Aorta (tissue), 5 donors: ENCODE results near the gene S100A2. TPM values are rescaled to one million over a fixed set of nuclear protein-coding genes. Genes with fewer than 3 reads are reported as not detected.
A peak's percentile ranks its signal among the peaks of the same experiment; 100 is the strongest.

Source experiments
- ATAC-seq: fragments of 200-7000 bp; cut with Tn5 transposase; one replicate; pipeline ENCODE4 v1.9.1; 2022; ENCODE audit warnings: moderate library complexity; ENCODE audit not compliant: low FRiP score
- DNase-seq, 2 donors: peaks; one replicate each; pipeline ENCODE4 v3.0.0-alpha.2; 2020
- H3K27ac ChIP-seq, 2 donors: one replicate each; pipeline ENCODE4 v1.5.1; 2013; ENCODE audit warnings: low read length in 2 of 2, mild to moderate bottlenecking in 2 of 2, moderate library complexity in 2 of 2, control low read depth in 1 of 2, inconsistent platforms in 1 of 2, low read depth in 1 of 2
- H3K27me3 ChIP-seq, 2 donors: one replicate each; pipeline ENCODE4 v1.6.1; 2013; ENCODE audit warnings: control low read depth in 1 of 2, low read length in 1 of 2, mild to moderate bottlenecking in 1 of 2, moderate library complexity in 1 of 2; ENCODE audit not compliant: insufficient read depth in 2 of 2, control insufficient read depth in 1 of 2
- H3K36me3 ChIP-seq, 2 donors: one replicate each; pipeline ENCODE4 v1.6.1; 2013; ENCODE audit warnings: control low read depth in 1 of 2, low read length in 1 of 2, mild to moderate bottlenecking in 1 of 2; ENCODE audit not compliant: insufficient read depth in 2 of 2, control insufficient read depth in 1 of 2
- H3K4me1 ChIP-seq, 2 donors: one replicate each; pipeline ENCODE4 v1.6.1; 2013; ENCODE audit warnings: low read length in 2 of 2, control low read depth in 1 of 2, mild to moderate bottlenecking in 1 of 2, moderate library complexity in 1 of 2; ENCODE audit not compliant: insufficient read depth in 2 of 2, control insufficient read depth in 1 of 2
- H3K4me3 ChIP-seq, 2 donors: one replicate each; pipeline ENCODE4 v1.5.1; 2013; ENCODE audit warnings: low read length in 2 of 2, control low read depth in 1 of 2, mild to moderate bottlenecking in 1 of 2
- H3K9me3 ChIP-seq: one replicate; pipeline ENCODE4 v1.6.1; 2013; ENCODE audit warnings: mild to moderate bottlenecking, low read length; ENCODE audit not compliant: control insufficient read depth
- WGBS, 2 donors: extraction: QIAGEN DNeasy Blood & Tissue Kit; methylation state at CpG; one replicate each; pipeline ENCODE4 v1.1.7; 2013; 5-methylcytosine and 5-hydroxymethylcytosine counted together
- intact Hi-C, 2 donors: fragments of 100-400 bp; cut with DNase I; formaldehyde crosslinking; loops; one replicate each; pipeline versions ENCODE4 v1.14.2 to v1.15.0; 2022
- polyA plus RNA-seq, 2 donors: library from polyadenylated mRNA; stranded (reverse); fragments of 200-250 nt; gene quantifications; one replicate each; pipeline ENCODE4 v1.2.3, GENCODE V29; 2013
- total RNA-seq, 2 donors: library from RNA; stranded (reverse); fragmentation: NEBNext Ultra II Directional; extraction: Animal tissue kit (Norgen Biotek cat#: 25700); gene quantifications; one replicate each; pipeline ENCODE4 v1.2.1, GENCODE V29; 2021
- donor health status: healthy with polysubstance abuse.
- donor health status: Bipolar disorder and iron deficiency.
- donor health status: DM: no; HTN: no; CAD: no.
- donor health status: DM: no; HTN: no; CAD: no.
- donor health status: DM: yes; HTN: yes; CAD: no.

The S100A2 gene
- total and polyA plus RNA-seq, 4 donors, result 1.8 to 6.4 (median 2.0) TPM

DNA sequence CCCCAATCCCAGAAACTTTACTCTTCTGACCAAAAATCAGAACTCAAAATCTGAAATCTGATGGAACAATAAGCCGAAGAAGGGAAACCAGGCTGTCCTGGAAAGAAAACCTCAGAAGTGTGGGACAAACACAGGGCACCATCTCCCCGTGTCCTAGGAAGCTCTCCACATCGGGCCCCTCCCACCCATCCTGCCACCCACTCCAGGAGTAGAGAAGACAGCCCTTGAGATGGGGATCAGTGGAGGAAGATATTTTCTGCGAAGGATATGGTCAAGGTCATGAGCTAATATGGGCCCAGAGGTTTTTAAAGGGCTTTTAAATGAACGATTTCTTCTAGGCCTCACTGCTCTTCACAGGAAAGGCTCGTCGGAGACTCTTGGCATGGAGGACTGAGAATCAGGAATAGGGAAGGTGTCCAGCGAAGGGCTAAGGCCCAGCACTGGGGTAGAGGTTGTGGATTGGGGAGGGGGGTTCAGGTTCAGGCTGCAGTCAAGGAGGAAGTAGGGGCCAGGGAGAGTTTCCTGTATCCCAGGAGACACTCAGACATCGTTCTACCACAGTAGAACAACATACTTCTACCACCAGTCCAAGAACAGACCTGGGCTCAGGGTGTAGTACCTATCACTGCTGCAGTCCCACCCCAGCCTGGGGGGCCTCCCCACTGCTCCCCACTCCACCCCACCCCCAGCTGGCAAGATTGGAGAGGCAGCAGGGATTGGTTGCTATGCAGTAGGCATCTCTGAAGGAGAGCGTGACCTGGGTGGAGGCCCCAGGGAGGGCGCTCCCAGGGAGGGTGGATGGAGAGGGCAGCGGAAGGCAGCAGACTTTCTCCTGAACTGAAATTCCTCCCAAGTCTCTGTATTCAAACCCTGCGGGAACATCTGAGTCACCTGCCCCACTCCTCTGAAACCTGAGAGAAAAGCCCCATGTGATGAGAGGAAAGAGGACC, 23.7 kb downstream of the S100A2 start:
- DNase-seq (no peak), ATAC-seq (no peak)
- intact Hi-C loops, result no loop called here
- peak overlapping the region; percentile 35 to 55 for H3K27ac ChIP-seq
- H3K4me3 ChIP-seq, result no peak overlapping the region
- no peaks in the 10 kb centered on the region for H3K27me3 ChIP-seq
- no peaks in the 10 kb centered on the region for H3K9me3 ChIP-seq
- H3K4me1 ChIP-seq, result no peaks in the 10 kb centered on the region
- 55% methylated on average over 13 of the region's 13 CpGs for WGBS, 2 donors
- peaks cover 0 to 4% of the 10 kb centered on the region in 2 donors for H3K36me3 ChIP-seq

DNA sequence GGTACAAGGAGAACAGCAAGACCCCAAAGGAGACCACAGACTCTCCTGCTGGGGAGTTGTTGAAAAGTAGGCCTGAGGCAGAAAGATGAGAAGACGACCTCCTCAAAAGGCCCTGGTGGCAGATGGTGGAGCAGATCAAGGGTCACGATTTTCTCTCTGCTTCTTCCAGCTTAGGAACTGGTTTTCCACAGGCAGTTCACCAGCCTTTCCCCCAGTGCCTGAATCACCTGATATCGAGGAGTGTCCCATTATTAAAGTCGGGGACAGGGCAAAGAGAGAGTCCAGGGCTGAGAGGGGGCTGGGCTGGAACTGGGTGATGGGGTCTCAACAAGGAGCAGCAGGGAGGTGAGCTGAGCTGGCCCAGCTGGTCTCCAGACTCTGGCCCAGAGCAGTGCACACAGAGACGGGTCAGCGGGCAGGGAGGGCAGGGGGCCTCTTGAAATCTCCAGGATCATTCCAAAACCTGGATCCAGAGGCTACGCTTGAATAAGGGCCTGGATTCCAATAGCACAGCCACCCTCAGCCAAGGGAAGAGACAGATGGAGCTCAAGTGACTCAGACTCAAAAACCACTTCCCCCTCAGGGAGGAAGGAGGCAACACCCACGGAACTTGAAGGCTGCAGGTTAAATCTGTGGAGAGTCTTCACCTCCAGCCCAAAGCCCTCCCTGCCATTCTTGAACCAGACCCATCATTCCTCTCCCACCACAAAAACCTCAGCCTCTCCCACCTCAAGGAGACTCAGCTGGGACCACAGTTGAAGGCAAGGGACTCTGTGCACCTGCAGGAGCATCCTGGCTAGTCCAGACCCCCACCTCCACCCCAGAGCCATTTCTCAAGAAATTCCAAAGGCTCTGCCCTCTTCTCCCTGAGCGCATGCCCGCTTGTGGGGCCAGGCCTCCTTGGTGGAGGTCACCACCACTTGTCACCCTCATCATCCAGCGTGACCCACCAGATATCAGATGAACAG, 25.0 kb downstream of the S100A2 start, which contains the start of gene S100A5:
Gene S100A5, minus strand, starts transcription at position 541 of the 968 bp plus-strand sequence. CDS start 743 bp downstream, outside the sequence.
- intact Hi-C loops, result no loop called here
- Histone ChIP-seq H3K27ac (peak within 1 kb of the TSS in 1 of 2 donors; percentile 35), H3K27me3 (no peaks in the 10 kb centered on the region), H3K36me3 (peaks cover 0 to 4% of the 10 kb centered on the region in 2 donors), H3K4me3 (no peak within 1 kb of the TSS), H3K9me3 (no peaks in the 10 kb centered on the region), H3K4me1 (no peaks in the 10 kb centered on the region)
- peak in 1 of 2 donors; percentile 46 for DNase-seq
- WGBS, 2 donors, result 85 to 87% methylated on average over 11 of the region's 11 CpGs
- no peak for ATAC-seq

DNA sequence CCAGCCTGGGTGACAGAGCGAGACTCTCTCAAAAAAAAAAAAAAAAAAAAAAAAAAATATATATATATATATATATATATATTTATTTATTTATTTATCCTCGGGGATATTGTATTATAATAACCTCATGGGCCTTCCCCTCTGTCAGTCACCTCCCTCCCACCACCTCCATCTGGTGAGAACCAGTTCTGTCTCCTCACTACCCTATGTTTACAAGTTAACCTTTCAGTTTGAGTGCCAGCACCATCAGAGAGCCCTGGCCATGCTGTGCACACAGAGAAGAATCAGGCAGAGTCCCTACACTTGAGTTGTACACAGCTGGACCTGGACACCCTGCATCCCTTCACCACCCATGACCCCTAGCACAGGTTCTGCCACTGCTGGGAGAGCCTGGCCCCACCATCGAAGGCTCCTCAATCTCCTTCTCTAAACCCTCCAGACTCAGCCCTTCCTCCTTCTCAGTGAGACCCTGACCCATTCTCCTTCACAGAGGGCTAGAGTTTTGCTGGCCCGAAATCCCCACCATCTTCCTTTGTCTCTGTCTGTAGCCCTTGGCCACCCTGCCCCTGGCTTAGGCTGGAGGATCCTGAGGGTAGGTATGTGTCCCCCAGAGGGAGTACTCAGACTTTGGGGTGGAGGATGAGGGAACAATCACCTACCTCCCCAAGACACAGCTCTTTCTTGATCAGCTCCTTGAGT, 26.1 kb downstream of the S100A2 start:
- H3K36me3 ChIP-seq, result peaks cover 0 to 4% of the 10 kb centered on the region in 2 donors
- H3K9me3 ChIP-seq, result no peaks in the 10 kb centered on the region
- DNase-seq, result no peak
- H3K4me3 ChIP-seq, result no peak overlapping the region
- H3K4me1 ChIP-seq, result no peaks in the 10 kb centered on the region
- WGBS, 2 donors, result 71 to 83% methylated on average over 3 to 4 of the region's 4 CpGs
- intact Hi-C loops, result no loop called here
- H3K27ac ChIP-seq, result no peak overlapping the region
- no peaks in the 10 kb centered on the region for H3K27me3 ChIP-seq
- no peak for ATAC-seq

- H3K27me3 ChIP-seq, result no peaks in the 10 kb centered on the region
- intact Hi-C loops, result no loop called here
- no peak for ATAC-seq
- H3K27ac ChIP-seq, result no peak overlapping the region
- no peak overlapping the region for H3K4me3 ChIP-seq
- 89% methylated on average over 6 of the region's 6 CpGs for WGBS, 2 donors
- H3K4me1 ChIP-seq, result no peaks in the 10 kb centered on the region
- peak in 1 of 2 donors; percentile 42 for DNase-seq
- H3K9me3 ChIP-seq, result no peaks in the 10 kb centered on the region
- H3K36me3 ChIP-seq, result no peaks in the 10 kb centered on the region
Observed at GRCh38 chr1:153538315-153538821, 27.3 kb downstream of the S100A2 start.

GRCh38 chr1:153537376-153537730, 28.3 kb downstream of the S100A2 start:
- no peak for ATAC-seq
- Histone ChIP-seq H3K27ac (no peak overlapping the region), H3K9me3 (no peaks in the 10 kb centered on the region)

GRCh38 chr1:153536671-153537375, 28.8 kb downstream of the S100A2 start:
- H3K4me3 ChIP-seq, result no peak overlapping the region
- no peaks in the 10 kb centered on the region for H3K27me3 ChIP-seq
- H3K4me1 ChIP-seq, result no peaks in the 10 kb centered on the region
- intact Hi-C loops, result no loop called here
- no peaks in the 10 kb centered on the region for H3K9me3 ChIP-seq
- H3K27ac ChIP-seq, result peak overlapping the region in 1 of 2 donors; percentile 89
- ATAC-seq (no peak), DNase-seq (peak in 1 of 2 donors; percentile 60)
- WGBS, 2 donors, result 84 to 91% methylated on average over 9 of the region's 9 CpGs
- no peaks in the 10 kb centered on the region for H3K36me3 ChIP-seq

More at GRCh38 chr1:153537376-153537730, 28.3 kb downstream of the S100A2 start:
- Histone ChIP-seq H3K4me1 (no peaks in the 10 kb centered on the region), H3K27me3 (no peaks in the 10 kb centered on the region), H3K4me3 (no peak overlapping the region), H3K36me3 (no peaks in the 10 kb centered on the region)
- no peak for DNase-seq
- intact Hi-C loops, result no loop called here
- WGBS, 2 donors, result 97% methylated on average over 6 of the region's 6 CpGs

DNA sequence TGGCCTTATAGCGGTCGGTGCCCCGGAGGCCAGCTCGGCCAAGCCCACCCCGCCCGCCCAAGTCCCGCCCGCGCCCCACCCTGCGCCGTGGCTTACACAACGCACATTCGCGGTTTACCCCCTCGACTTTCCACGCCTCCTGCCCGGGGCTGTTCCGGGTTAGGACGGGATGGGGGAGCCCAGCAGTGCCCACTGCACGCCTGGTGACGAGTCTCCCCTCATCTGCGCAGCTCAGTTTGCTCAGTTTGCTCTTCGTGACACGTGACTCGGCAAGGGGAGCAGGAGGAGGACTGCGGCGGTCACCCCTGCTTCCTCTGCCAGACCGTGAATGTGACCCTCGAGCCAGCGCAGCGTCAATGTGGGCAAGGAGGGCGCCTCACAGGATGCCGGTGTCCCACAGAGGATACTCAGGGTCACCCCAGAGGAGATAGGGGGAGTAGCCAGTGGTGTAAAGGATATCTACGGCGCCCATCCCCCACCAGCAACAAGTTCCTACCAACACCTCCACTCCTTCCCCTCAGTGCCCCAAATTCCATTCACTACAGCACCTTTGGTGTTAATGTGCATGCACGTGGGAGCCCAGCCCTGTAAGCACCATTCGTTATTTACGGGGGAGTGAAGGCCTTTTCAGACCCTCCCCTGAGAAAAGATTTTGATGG, 29.5 kb downstream of the S100A2 start:
- no peaks in the 10 kb centered on the region for H3K36me3 ChIP-seq
- no peaks in the 10 kb centered on the region for H3K27me3 ChIP-seq
- peak overlapping the region; percentile 70 to 99 for H3K27ac ChIP-seq
- peak; percentile 90 for ATAC-seq
- H3K4me3 ChIP-seq, result peak overlapping the region; percentile 27 to 91
- peak; percentile 94 to 95 for DNase-seq
- intact Hi-C loops, result no loop called here
- WGBS, 2 donors, result 1% methylated on average over 26 to 38 of the region's 38 CpGs
- no peaks in the 10 kb centered on the region for H3K4me1 ChIP-seq
- no peaks in the 10 kb centered on the region for H3K9me3 ChIP-seq
